DND-41 (cell line): ENCODE data around the gene PRCC.

Experiments used
- ATAC-seq: fragments of 200-7000 bp; cut with Tn5 transposase; 3 replicates; pipeline ENCODE4 v1.9.1; 2021; ENCODE audit warnings: low read depth; ENCODE audit not compliant: insufficient read depth
- DNase-seq: peaks from one replicate; pipeline ENCODE4 v3.0.0-alpha.2; 2020
- H2AFZ ChIP-seq: 2 replicates; pipeline ENCODE4 v1.6.0; 2012; ENCODE audit warnings: low read depth, low read length
- H3K27ac ChIP-seq: 2 replicates; pipeline ENCODE4 v1.5.1; 2012; ENCODE audit warnings: low read length, inconsistent platforms
- H3K27me3 ChIP-seq: fragments of 200-600 bp; sonication (generic); 2 replicates; pipeline ENCODE4 v1.6.0; 2012; ENCODE audit warnings: low read length, mild to moderate bottlenecking, inconsistent platforms; ENCODE audit not compliant: insufficient read depth, poor library complexity
- H3K36me3 ChIP-seq: 2 replicates; pipeline ENCODE4 v1.5.1; 2012; ENCODE audit warnings: low read length, inconsistent platforms; ENCODE audit not compliant: insufficient read depth
- H3K4me1 ChIP-seq: 2 replicates; pipeline ENCODE4 v1.5.1; 2012; ENCODE audit warnings: mild to moderate bottlenecking, low read length; ENCODE audit not compliant: insufficient read depth
- H3K4me2 ChIP-seq: 2 replicates; pipeline ENCODE4 v1.6.0; 2012; ENCODE audit warnings: mild to moderate bottlenecking, moderate library complexity, low read length, inconsistent platforms; ENCODE audit not compliant: insufficient read depth
- H3K4me3 ChIP-seq, 2 experiments: fragments of 200-600 bp in 1 of 2; shearing (Covaris generic) in 1 of 2; 2 replicates each; pipeline ENCODE4 v1.5.1; 2012 to 2016; ENCODE audit warnings: inconsistent platforms in 2 of 2, low read length in 2 of 2, mild to moderate bottlenecking in 2 of 2, low read depth in 1 of 2, moderate library complexity in 1 of 2
- H3K79me2 ChIP-seq: 2 replicates; pipeline ENCODE4 v1.6.0; 2012; ENCODE audit warnings: low read length, inconsistent platforms; ENCODE audit not compliant: insufficient read depth
- H3K9ac ChIP-seq: 2 replicates; pipeline ENCODE4 v1.6.0; 2012; ENCODE audit warnings: low read depth, mild to moderate bottlenecking, inconsistent platforms, low read length, moderate library complexity
- H3K9me3 ChIP-seq: 2 replicates; pipeline ENCODE4 v1.5.1; 2012; ENCODE audit warnings: low read length, moderate library complexity, mild to moderate bottlenecking, inconsistent platforms; ENCODE audit not compliant: insufficient read depth, severe bottlenecking
- H4K20me1 ChIP-seq: 2 replicates; pipeline ENCODE4 v1.6.0; 2012; ENCODE audit warnings: low read length; ENCODE audit not compliant: insufficient read depth
- EZH2 ChIP-seq: IDR thresholded peaks from 3 replicates; pipeline ENCODE4 v1.6.1; 2012; ENCODE audit warnings: borderline replicate concordance, low read depth, mild to moderate bottlenecking, moderate library complexity, low read length, inconsistent platforms; ENCODE audit not compliant: severe bottlenecking
- TF ChIP-seq, protein P1 (sequence below): IDR thresholded peaks from 2 replicates; pipeline ENCODE4 v1.5.1; 2012; ENCODE audit warnings: borderline replicate concordance, low read length, moderate library complexity, mild to moderate bottlenecking; ENCODE audit not compliant: poor library complexity, severe bottlenecking; ENCODE audit errors: extremely low read depth

The PRCC gene

DNA sequence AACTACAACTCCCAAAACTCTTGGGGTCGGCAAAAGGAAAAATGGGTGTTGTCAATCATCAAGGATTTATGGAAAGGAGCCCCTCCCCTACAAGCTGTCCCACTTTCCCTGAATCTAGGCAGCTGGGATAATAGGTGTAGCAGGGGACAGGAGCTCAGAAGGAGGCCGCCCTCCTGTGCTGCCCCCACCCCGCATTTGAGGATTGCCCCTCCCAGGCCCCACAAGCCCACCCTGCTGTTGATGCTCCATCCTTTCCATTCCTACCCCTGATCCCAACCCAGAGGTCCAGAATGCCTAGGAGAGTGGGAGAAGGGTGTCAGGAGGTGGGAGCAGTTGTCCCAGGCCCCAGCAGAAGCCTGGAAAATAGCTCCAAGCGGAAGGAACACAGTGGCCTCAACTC is 24.5 kb upstream of the PRCC start:
- Histone ChIP-seq H3K79me2 (peaks cover 61% of the 10 kb centered on the region), H3K4me2 (no peak overlapping the region), H3K9ac (no peak overlapping the region), H3K9me3 (no peaks in the 10 kb centered on the region), H3K27me3 (no peaks in the 10 kb centered on the region), H3K4me3 (no peak overlapping the region), H3K4me1 (peaks cover 54% of the 10 kb centered on the region), H4K20me1 (peaks cover 30% of the 10 kb centered on the region), H3K27ac (no peak overlapping the region), H3K36me3 (peaks cover 67% of the 10 kb centered on the region), H2AFZ (no peak overlapping the region)
- ATAC-seq = no peak
- no peak for TF ChIP-seq EZH2
- TF ChIP-seq, protein P1, sequence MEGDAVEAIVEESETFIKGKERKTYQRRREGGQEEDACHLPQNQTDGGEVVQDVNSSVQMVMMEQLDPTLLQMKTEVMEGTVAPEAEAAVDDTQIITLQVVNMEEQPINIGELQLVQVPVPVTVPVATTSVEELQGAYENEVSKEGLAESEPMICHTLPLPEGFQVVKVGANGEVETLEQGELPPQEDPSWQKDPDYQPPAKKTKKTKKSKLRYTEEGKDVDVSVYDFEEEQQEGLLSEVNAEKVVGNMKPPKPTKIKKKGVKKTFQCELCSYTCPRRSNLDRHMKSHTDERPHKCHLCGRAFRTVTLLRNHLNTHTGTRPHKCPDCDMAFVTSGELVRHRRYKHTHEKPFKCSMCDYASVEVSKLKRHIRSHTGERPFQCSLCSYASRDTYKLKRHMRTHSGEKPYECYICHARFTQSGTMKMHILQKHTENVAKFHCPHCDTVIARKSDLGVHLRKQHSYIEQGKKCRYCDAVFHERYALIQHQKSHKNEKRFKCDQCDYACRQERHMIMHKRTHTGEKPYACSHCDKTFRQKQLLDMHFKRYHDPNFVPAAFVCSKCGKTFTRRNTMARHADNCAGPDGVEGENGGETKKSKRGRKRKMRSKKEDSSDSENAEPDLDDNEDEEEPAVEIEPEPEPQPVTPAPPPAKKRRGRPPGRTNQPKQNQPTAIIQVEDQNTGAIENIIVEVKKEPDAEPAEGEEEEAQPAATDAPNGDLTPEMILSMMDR = no peak
- DNase-seq = no peak

DNA sequence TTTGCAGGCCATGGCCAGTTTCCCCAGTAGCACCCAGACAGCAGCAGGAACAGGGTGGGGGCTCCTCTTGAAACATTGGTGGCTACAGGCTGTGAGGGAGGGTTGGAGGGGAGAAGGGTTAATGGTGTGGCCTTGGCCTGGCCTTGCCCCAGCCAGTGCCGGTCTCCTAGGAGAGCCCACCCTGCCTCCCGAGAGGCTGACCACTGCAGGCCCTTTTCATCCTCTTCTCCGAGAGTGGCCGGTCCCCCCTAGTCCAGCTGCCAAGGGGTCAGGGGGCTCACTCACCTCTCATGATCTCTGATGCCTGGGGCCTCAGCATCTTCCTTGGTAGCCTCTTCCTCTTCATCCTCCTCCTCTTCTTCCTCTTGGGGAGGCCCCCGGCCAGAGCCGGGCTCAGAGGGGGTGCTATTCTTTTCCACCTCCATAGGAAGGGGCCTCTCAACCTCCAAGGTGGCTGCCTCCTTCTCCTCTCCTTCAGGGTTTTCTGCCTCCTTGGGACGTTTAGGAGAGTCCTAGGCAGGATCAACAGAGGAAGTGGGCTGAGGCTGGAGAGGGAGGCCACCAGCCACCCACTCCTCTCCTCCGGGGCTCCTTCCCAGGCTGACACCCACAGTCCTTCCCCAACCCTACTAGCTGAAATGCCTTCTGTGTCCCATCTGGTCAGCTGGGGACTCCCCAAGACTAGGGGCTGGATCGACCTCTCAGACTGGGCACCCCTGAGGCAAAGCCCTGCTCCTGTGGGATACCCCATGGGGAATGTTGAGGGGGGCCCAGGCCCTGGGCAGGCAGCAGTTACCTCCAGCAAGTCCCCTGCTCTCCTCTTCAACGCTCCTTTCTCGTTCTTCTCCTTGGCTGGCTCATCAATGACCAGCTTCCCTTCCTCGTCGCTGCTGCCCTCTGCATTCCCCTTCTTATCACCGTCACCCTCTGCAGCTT is 23.7 kb upstream of the PRCC start:
- Histone ChIP-seq H3K4me2 (no peak overlapping the region), H3K79me2 (peaks cover 69% of the 10 kb centered on the region), H3K36me3 (peaks cover 66% of the 10 kb centered on the region), H3K4me3 (no peak overlapping the region), H2AFZ (no peak overlapping the region), H3K27me3 (no peaks in the 10 kb centered on the region), H4K20me1 (peaks cover 39% of the 10 kb centered on the region), H3K9ac (no peak overlapping the region), H3K4me1 (peaks cover 62% of the 10 kb centered on the region), H3K9me3 (no peaks in the 10 kb centered on the region), H3K27ac (no peak overlapping the region)
- TF ChIP-seq, protein P1 = no peak
- no peak for TF ChIP-seq EZH2
- no peak for DNase-seq
- ATAC-seq = no peak

DNA sequence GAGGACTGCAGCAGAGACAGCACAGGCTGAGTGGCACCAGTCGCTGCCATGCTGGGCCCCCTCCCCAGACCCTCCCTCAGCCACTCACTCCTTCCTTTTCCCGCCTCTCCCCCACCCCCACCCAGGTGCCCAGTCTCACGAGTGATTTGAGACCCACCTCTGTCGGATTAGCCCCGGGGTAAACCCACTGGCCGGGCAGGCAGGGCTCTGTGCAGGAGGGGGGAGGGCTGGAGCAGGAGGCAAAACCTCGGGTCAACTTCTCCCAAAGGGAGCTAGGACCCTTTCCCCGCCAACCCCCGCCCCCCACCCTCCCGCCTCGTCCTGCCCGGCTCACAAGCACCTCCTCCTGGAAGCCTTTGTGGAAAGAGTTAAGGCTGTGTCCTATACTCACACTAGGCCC is 23.0 kb upstream of the PRCC start:
- no peak overlapping the region for H2AFZ ChIP-seq
- no peak overlapping the region for H3K9ac ChIP-seq
- TF ChIP-seq, protein P1 = no peak
- no peak for TF ChIP-seq EZH2
- no peaks in the 10 kb centered on the region for H3K27me3 ChIP-seq
- no peak for ATAC-seq
- peaks cover 65% of the 10 kb centered on the region for H3K4me1 ChIP-seq
- no peak overlapping the region for H3K27ac ChIP-seq
- peaks cover 46% of the 10 kb centered on the region for H4K20me1 ChIP-seq
- no peak for DNase-seq
- H3K9me3 ChIP-seq = no peaks in the 10 kb centered on the region
- H3K36me3 ChIP-seq = peaks cover 66% of the 10 kb centered on the region
- H3K79me2 ChIP-seq = peaks cover 70% of the 10 kb centered on the region
- no peak overlapping the region for H3K4me3 ChIP-seq
- no peak overlapping the region for H3K4me2 ChIP-seq
